GM18867 (cell line): ENCODE results near the gene KRT76.

ENCODE experiments used
- ATAC-seq: cut with Tn5 transposase; IDR thresholded peaks from one replicate; pipeline ENCODE4 v1.9.1; 2021; ENCODE audit warnings: mild to moderate bottlenecking, moderate library complexity; ENCODE audit not compliant: unreplicated experiment

KRT76 gene

DNA sequence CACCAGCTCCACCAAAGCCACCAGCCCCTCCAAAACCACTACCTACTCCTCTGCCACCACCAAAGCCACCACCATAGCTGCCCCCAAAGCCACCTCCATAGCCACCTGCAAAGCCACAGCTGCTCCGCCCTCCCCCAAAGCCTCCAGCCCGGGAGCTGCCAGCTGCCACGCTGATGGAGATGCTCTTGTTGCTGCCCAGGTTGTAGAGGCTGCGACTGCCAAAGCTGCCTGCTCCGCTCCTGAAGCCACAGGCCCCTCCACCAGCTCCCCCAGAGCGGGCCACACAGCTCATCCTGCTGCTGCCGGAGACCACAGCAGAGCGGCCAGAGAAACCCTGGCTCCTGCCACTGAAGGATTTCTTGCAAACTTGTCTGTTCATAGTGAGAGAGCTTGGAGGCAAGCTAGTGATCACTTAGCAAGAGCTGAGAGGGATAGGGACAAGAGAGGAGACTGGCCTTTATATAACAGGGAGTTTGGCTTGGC, at the start of gene KRT76:
Gene KRT76, minus strand, starts transcription at position 433 of the 483 bp plus-strand sequence. Its CDS starts 54 bp downstream, at position 379.
- no peak for ATAC-seq

GRCh38 chr12:52825961-52826360, 48.8 kb upstream of the KRT76 start:
- no peak for ATAC-seq

DNA sequence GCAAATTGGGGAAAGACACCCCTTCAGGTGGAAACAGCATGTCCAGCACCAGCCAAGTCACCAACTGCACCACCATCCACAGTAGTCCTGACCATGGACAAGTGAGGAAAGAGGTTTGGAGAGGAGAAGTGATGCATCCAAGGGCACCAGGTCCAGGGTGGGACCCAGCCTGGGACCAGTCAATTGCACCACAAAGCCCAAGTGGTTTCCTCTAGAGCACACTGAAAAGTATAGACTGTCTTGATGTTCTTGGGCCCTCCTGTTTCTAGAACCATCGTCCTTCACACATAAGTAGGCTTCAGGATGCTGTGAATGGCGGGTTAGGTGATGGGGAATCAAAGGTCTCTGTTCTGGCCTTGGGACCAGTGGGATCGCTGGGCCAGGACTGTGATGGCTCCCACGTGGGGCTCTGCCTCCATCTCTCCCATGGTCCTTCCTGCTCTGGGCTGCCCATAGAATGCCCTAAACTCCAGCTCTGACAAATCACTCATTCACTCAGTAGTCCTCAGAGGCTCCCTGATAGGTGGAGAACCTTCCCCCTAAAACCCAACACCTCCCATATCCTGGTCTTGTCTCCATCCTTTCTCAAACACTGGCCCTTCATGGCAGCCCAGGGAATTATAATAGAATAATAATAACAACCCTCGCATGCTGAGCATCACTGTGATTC, 47.7 kb upstream of the KRT76 start:
- ATAC-seq: no peak

DNA sequence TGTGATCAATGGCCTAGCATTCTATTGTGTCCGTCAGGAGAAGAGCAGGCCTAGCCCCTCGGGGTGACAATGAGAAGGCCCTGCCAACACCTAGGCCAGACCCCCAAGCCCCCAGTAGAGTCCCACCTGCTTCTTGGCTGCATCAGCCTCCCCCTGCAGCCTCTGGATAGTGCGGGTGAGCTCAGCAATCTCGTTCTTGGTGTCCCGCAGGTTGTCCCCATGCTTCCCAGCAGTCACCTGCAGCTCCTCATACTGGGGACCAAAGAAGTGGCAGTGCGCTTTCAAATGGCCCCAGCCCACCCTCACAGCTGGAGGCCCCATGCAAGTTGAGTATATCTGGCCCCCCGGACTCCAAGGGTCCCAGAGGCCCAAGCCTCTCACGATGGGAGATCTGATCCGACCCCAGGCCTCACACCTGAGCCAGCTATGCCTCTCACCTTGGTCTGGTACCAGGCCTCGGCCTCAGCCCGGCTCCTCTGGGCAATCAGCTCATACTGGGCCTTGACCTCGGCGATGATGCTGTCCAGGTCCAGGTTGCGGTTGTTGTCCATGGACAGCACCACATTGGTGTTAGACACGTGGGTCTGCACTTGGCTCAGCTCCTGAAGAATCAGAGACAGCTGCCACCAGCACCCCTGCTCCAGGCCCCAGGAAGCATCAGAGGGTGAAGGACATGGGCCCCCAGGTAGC, 46.8 kb upstream of the KRT76 start:
- no peak for ATAC-seq

GRCh38 chr12:52822771-52823510, 45.8 kb upstream of the KRT76 start:
- no peak for ATAC-seq

GRCh38 chr12:52821826-52822660, 44.9 kb upstream of the KRT76 start:
- ATAC-seq: no peak

DNA sequence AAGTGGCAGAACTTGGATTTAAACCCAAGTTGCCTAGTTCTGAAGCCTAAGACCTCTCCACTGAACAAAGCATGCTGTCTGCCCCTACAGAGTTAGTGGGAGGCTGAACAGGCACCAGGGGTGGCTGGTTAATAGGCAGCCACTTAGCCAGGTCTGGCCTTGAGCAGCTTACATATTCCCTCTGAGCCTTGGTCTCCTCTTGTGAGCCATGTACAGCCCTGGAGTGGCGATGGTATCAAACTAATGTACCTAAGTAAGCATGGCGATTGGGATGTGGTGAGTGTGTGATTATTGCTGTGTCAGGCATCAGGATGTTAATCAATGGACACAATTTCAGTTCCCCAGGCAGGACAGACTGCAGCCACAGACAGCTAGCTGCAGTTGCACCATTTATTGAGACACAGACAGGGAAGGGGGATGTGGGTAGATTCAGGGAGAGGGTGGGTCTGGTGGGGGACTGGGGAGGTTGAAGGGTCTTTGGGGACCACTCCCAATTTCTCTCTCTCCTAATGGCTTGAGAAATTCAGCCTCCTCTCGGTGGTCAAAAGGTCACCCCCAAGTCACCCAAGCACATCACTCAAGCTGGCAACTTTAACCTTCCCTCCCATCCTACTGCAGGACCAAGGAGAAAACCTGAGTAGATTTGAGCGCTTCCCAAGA, 44.1 kb upstream of the KRT76 start:
- ATAC-seq: no peak

DNA sequence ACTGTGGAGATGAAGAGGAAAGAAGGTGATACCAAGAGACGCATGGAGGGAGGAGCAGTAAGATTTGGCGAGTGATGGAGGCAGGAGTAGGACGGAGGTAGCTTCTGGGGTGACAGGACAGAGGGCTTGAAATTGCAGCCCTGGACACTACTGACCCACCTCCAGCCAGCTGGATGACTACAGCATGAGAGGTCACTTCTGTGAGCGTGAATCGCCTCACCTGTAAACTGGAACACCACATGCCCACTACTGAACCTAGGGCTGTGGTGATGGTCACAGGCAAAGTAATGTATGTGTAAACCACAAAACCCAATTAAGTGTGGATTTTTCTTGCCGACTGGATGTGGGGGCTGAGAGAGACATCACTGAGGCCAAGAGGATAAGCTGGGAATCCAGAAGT, 43.4 kb upstream of the KRT76 start:
- ATAC-seq: no peak

DNA sequence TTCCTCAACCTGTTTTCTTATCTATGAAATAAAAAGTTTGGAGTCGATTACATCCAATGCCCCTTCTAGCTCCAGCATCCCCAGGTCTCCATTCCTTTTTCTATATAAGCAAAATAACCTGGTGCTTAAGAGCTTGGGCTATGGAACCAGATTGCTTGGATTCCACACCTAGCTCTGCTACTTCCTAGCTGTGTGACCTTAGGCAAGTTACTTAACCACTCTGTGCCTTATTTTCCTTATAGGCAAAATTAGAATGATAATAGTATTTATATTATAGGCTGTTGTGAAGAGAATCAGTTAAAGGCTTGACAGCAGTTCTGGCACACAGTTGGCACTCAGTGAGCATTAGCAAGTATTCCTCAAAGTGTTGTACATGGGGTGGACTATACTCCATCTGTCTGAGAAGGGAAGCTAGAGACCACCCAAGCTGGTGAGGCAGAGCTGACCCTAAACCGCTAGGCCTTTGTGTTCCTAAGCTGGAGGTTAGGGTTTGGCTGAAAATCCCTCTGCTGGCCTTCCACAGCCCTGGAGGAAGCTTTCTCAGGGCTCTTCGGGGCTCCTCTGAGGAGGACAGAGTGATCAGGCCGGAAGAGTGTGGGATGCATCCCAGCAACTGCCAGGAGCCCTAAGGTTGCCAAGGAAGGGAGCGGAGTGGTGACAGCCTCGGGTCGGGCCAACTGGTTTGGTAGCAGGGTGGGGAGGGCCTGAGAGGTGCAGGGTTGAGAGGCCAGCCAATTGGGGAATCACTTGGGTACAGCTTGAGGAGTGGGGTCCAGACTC, 42.8 kb upstream of the KRT76 start:
- ATAC-seq: no peak

GRCh38 chr12:52818887-52819420, 41.8 kb upstream of the KRT76 start:
- ATAC-seq: no peak

GRCh38 chr12:52818388-52818787, 41.2 kb upstream of the KRT76 start:
- no peak for ATAC-seq

DNA sequence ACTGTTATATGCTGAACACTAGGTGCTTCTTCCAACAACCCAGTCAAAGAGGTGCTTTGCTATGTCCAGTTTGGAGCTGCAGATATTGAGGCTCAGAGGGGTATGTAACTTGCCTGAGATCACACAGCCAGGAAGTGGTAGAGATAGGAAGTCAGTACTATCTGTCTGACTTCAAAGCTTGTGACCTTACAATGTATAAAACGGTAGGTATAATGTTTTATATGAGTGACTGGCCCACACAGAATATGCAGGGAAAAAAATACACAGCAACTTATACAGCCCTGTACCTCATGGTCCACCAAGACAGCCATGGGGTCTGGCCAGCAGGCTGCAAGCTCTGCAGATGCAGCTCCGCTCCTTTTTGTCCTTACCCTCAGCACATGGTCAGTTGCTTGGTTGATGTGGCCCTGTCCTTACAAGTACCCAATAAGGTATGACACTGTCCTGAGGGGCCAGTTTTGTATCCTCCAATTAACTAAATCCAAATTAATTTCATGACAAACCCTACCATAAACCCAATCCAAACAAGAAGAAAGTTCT, 40.6 kb upstream of the KRT76 start:
- no peak for ATAC-seq

DNA sequence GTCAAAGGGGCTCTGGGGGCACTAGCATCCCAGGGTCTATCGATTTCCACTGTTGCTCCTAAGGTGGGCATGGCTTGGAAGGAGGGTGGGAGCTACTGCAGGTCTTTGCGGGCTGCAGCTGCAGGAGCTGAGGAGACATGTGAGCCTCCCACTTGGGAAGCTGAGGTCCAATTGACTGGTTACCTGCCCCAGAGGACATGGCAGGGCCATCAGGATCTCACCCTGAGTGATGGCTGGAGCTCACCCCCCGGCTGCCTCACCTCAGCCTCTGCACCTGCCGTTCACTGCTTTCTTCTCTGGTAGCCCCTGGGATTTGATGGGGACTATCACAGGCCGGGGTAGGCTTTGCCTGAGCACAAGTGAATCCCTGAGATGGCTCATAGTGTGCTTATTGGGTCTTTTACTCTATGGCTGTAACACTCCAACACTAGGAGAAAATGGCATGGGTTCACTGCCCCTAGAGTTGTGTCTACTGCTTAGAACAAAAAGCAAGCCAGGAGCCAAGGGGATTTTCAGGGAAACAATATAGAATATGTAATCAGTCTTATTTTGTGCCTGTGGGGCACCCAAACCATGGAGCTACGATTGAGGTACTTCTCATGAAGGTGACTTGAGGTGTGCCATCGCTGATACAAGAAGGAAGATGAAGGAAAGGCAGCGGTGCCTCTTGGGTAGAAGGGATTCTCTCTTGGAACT, 40.0 kb upstream of the KRT76 start:
- no peak for ATAC-seq

DNA sequence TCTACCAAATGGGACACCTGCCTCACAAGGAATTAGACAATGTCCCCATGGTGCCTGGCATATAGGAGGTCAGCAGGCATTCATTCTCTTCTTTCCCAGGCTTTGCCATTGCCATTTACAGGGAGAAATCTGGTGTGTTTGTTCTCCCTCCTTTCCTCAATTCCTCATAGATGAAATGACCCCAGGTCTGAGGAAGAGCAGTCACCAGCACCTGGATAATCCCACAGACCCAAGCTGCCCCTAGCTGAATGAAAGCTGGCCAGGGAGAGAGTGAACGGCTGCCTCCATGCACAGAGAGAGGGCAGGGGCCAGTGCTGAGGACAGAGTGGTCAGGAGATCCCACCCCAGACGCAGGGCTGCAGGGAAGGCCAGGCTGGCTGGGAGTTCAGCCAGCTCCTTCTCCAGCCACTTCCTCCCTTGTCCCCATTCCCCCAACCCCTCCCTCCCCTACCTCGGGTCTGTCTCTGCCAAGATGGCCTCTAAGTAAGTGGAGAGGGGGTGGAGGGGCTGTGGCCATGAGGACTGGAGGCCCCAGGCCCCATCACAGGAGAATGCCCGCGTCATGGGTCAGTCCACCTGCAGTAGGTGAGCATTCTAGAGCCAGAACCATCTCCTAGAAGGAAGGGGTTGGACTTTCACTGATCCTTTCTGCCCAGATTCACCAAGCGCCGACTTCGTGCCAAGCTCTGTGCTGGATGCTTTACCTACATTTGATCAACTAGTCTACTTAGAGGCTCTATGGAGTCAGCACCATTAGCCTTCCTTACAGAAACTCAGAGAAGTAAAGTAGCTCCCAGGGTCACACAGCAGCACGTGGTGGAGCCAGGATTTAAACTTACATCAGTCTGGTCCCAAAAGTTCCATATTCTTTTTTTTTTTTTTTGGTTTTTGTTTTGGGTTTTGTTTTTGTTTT, 38.8 kb upstream of the KRT76 start:
- no peak for ATAC-seq

DNA sequence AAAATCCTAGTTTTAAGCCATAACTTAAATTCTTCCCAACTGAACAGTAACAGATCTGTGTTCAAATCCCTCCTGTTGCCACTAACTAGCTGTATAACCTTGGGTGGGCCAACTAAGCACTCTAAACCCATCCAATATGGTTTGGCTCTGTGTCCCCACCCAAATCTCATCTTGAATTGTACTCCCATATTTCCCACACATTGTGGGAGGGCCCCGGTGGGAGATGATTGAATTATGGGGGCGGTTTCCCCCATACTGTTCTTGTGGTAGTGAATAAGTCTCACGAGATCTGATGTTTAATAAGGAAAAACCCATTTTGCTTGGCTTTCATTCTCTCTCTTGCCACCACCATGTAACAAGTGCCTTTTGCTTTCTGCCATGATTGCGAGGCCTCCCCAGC, 38.0 kb upstream of the KRT76 start:
- no peak for ATAC-seq

- ATAC-seq: no peak
These were observed 37.6 kb upstream of the KRT76 start for GRCh38 chr12:52814710-52815155.
